ENCODE results near the gene METRNL.

Gene METRNL

GRCh38 chr17:83078378-83079351, 744 bp upstream of the METRNL start:
- TF ChIP-seq POLR2AphosphoS5 (IDR thresholded peaks at IDR 0.05; ENCODE audit: low read depth, low read length) (no peak), SIN3A (IDR thresholded peaks at IDR 0.05; ENCODE audit: borderline replicate concordance, insufficient read depth, low read length) (no peak)

DNA sequence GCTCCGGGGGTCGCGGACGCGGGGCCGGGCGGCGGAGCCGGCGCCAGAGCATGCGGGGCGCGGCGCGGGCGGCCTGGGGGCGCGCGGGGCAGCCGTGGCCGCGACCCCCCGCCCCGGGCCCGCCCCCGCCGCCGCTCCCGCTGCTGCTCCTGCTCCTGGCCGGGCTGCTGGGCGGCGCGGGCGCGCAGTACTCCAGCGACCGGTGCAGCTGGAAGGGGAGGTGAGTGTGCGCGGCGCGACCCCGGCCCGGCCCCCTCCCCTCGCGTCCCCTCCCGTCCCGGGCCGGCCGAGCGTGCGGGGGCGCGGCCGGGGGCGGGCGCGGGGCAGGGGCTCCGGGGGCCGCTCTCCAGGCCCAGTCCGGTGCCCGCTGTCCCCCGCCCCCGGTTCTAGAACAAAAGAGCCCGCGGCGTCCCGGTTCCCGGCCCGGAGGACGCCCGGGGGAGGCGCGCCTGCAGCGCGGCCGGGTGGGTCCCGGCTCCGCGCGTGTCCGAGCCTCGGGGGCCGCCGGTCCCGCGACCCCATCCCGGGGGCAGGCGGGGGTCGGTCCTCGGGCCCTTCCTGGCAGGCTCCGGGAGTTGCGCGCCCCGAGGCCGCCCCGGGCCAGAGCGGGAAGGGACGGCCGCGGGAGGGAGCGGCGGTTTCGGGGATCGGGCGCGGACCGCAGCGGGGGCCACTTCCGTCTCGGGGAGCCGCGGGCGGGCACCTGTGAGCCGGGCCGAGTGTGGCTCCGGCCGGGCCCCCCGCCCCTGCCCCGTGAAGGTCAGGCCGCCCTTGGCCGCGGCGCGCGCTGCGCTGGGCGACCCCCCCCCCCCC, 563 bp downstream of the METRNL start:
- TF ChIP-seq POLR2AphosphoS5 (IDR thresholded peaks at IDR 0.05; ENCODE audit: low read depth, low read length) (no peak), FOXP2 (optimal IDR thresholded peaks at IDR 0.05; ENCODE audit: borderline replicate concordance, extremely low read depth, extremely low read length, insufficient read depth) (no peak), REST (IDR thresholded peaks at IDR 0.05; ENCODE audit: insufficient read depth in 1 of 2, low read depth in 2 of 2, low read length in 2 of 2) (no peak), SIN3A (IDR thresholded peaks at IDR 0.05; ENCODE audit: borderline replicate concordance, insufficient read depth, low read length) (no peak), TAF1 (IDR thresholded peaks at IDR 0.05; ENCODE audit: borderline replicate concordance, insufficient read depth, low read length) (no peak)

- TF ChIP-seq POLR2AphosphoS5 (IDR thresholded peaks at IDR 0.05; ENCODE audit: low read depth, low read length) = no peak
Observed at GRCh38 chr17:83080579-83080857, 1.1 kb downstream of the METRNL start.

- TF ChIP-seq SIN3A (IDR thresholded peaks at IDR 0.05; ENCODE audit: borderline replicate concordance, insufficient read depth, low read length) (no peak), POLR2AphosphoS5 (IDR thresholded peaks at IDR 0.05; ENCODE audit: low read depth, low read length) (no peak), FOXP2 (optimal IDR thresholded peaks at IDR 0.05; ENCODE audit: borderline replicate concordance, extremely low read depth, extremely low read length, insufficient read depth) (peak; percentile 35), TAF1 (IDR thresholded peaks at IDR 0.05; ENCODE audit: borderline replicate concordance, insufficient read depth, low read length) (no peak), REST (IDR thresholded peaks at IDR 0.05; ENCODE audit: insufficient read depth in 1 of 2, low read depth in 2 of 2, low read length in 2 of 2) (no peak)
Observed at GRCh38 chr17:83080858-83081683, 1.7 kb downstream of the METRNL start.

DNA sequence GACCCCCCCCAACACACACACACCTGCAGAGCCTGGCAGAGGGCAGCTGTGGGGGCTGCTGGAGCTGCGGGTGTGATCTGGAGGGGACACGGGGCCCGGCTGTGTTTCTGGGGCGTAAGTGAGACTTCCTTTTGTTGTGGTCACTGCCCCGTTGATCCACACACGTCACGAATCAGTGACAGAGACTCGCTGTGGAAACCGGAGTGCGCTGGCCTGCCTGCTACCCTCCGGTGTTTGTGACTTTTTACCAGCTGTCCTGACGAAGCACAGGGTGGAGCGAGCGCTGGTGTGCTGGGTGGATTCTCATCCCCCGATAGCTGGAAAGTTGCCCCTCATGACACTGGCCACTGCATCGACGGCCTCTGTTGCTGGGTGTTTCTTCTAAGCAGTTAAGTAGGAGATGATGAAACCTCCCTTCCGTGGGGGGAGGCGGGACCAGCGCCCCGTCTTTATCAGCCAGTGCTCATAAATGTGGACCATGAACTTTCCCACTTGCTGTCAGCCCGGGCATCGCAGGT, 2.3 kb downstream of the METRNL start:
- TF ChIP-seq POLR2AphosphoS5 (IDR thresholded peaks at IDR 0.05; ENCODE audit: low read depth, low read length) (no peak), TAF1 (IDR thresholded peaks at IDR 0.05; ENCODE audit: borderline replicate concordance, insufficient read depth, low read length) (no peak)

DNA sequence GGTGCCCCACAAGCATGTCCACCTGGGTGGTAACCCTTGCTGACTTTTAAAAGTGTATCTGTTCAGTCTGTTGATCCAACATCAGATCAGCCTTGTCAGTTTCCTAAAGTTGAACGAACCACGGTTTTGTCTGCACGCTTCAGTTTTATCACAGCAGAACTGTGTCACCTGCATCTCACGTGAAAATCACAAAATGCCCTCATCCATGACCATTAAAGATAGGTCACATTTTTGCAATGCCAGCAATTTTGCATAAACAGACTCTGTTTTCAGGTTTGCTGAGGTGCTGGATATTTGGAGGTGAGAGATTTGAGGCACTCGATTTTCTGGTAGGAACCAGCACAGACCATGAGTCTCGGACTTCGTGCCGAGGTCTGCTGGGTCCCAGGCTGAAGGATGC, 3.0 kb downstream of the METRNL start:
- TF ChIP-seq POLR2AphosphoS5 (IDR thresholded peaks at IDR 0.05; ENCODE audit: low read depth, low read length) (no peak), SIN3A (IDR thresholded peaks at IDR 0.05; ENCODE audit: borderline replicate concordance, insufficient read depth, low read length) (no peak), TAF1 (IDR thresholded peaks at IDR 0.05; ENCODE audit: borderline replicate concordance, insufficient read depth, low read length) (no peak), FOXP2 (optimal IDR thresholded peaks at IDR 0.05; ENCODE audit: borderline replicate concordance, extremely low read depth, extremely low read length, insufficient read depth) (no peak), REST (IDR thresholded peaks at IDR 0.05; ENCODE audit: insufficient read depth in 1 of 2, low read depth in 2 of 2, low read length in 2 of 2) (no peak)
